ENCODE measurements around the gene SFSWAP. TPM values are rescaled to one million over a fixed set of nuclear protein-coding genes. Genes with fewer than 3 reads are reported as not detected.

Gene SFSWAP
- total and polyA plus RNA-seq, 2 of the 8 experiments (the other 6 are each of a cell fraction or from before 2014, with no cell fraction given): 36.5 to 49.5 TPM

DNA sequence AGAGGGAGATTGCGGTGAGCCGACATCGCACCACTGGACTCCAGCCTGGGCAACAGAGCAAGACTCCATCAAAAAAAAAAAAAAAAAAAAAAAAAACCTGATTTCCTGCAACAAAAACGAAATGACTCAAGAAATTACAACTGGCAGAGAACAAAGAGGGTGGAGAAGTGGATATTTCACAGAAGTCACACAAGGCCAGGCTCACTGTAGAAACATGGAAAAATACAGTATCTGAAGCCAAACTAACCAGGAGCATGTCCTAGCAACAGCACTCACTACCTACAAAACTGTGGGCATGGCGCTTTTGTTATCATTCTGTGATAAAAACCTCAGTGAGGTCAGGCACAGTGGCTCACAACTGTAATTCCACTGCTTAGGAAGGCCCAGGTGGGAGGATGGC, 105.6 kb downstream of the SFSWAP start (continued):
- TF ChIP-seq, protein P1, sequence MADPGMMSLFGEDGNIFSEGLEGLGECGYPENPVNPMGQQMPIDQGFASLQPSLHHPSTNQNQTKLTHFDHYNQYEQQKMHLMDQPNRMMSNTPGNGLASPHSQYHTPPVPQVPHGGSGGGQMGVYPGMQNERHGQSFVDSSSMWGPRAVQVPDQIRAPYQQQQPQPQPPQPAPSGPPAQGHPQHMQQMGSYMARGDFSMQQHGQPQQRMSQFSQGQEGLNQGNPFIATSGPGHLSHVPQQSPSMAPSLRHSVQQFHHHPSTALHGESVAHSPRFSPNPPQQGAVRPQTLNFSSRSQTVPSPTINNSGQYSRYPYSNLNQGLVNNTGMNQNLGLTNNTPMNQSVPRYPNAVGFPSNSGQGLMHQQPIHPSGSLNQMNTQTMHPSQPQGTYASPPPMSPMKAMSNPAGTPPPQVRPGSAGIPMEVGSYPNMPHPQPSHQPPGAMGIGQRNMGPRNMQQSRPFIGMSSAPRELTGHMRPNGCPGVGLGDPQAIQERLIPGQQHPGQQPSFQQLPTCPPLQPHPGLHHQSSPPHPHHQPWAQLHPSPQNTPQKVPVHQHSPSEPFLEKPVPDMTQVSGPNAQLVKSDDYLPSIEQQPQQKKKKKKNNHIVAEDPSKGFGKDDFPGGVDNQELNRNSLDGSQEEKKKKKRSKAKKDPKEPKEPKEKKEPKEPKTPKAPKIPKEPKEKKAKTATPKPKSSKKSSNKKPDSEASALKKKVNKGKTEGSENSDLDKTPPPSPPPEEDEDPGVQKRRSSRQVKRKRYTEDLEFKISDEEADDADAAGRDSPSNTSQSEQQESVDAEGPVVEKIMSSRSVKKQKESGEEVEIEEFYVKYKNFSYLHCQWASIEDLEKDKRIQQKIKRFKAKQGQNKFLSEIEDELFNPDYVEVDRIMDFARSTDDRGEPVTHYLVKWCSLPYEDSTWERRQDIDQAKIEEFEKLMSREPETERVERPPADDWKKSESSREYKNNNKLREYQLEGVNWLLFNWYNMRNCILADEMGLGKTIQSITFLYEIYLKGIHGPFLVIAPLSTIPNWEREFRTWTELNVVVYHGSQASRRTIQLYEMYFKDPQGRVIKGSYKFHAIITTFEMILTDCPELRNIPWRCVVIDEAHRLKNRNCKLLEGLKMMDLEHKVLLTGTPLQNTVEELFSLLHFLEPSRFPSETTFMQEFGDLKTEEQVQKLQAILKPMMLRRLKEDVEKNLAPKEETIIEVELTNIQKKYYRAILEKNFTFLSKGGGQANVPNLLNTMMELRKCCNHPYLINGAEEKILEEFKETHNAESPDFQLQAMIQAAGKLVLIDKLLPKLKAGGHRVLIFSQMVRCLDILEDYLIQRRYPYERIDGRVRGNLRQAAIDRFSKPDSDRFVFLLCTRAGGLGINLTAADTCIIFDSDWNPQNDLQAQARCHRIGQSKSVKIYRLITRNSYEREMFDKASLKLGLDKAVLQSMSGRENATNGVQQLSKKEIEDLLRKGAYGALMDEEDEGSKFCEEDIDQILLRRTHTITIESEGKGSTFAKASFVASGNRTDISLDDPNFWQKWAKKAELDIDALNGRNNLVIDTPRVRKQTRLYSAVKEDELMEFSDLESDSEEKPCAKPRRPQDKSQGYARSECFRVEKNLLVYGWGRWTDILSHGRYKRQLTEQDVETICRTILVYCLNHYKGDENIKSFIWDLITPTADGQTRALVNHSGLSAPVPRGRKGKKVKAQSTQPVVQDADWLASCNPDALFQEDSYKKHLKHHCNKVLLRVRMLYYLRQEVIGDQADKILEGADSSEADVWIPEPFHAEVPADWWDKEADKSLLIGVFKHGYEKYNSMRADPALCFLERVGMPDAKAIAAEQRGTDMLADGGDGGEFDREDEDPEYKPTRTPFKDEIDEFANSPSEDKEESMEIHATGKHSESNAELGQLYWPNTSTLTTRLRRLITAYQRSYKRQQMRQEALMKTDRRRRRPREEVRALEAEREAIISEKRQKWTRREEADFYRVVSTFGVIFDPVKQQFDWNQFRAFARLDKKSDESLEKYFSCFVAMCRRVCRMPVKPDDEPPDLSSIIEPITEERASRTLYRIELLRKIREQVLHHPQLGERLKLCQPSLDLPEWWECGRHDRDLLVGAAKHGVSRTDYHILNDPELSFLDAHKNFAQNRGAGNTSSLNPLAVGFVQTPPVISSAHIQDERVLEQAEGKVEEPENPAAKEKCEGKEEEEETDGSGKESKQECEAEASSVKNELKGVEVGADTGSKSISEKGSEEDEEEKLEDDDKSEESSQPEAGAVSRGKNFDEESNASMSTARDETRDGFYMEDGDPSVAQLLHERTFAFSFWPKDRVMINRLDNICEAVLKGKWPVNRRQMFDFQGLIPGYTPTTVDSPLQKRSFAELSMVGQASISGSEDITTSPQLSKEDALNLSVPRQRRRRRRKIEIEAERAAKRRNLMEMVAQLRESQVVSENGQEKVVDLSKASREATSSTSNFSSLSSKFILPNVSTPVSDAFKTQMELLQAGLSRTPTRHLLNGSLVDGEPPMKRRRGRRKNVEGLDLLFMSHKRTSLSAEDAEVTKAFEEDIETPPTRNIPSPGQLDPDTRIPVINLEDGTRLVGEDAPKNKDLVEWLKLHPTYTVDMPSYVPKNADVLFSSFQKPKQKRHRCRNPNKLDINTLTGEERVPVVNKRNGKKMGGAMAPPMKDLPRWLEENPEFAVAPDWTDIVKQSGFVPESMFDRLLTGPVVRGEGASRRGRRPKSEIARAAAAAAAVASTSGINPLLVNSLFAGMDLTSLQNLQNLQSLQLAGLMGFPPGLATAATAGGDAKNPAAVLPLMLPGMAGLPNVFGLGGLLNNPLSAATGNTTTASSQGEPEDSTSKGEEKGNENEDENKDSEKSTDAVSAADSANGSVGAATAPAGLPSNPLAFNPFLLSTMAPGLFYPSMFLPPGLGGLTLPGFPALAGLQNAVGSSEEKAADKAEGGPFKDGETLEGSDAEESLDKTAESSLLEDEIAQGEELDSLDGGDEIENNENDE (IDR thresholded peaks at IDR 0.05; ENCODE audit: insufficient replicate concordance, low read length): no peak
- TF ChIP-seq SP4 (IDR thresholded peaks at IDR 0.05; ENCODE audit: low read length) (no peak), MAFK (IDR thresholded peaks at IDR 0.05; ENCODE audit: low read depth, low read length) (no peak), CEBPB (IDR thresholded peaks at IDR 0.05; ENCODE audit: low read depth, low read length) (no peak), KDM5A (IDR thresholded peaks at IDR 0.05; ENCODE audit: low read length) (no peak), ZNF274 (IDR thresholded peaks at IDR 0.05; ENCODE audit: borderline replicate concordance, extremely low read depth, low read length) (no peak), SP2 (IDR thresholded peaks at IDR 0.05; ENCODE audit: low read length) (no peak), POLR2AphosphoS5 (IDR thresholded peaks at IDR 0.05; ENCODE audit: low read depth, low read length) (no peak), SUZ12 (IDR thresholded peaks at IDR 0.05; ENCODE audit: low read length) (no peak)
- TF ChIP-seq, protein P2, sequence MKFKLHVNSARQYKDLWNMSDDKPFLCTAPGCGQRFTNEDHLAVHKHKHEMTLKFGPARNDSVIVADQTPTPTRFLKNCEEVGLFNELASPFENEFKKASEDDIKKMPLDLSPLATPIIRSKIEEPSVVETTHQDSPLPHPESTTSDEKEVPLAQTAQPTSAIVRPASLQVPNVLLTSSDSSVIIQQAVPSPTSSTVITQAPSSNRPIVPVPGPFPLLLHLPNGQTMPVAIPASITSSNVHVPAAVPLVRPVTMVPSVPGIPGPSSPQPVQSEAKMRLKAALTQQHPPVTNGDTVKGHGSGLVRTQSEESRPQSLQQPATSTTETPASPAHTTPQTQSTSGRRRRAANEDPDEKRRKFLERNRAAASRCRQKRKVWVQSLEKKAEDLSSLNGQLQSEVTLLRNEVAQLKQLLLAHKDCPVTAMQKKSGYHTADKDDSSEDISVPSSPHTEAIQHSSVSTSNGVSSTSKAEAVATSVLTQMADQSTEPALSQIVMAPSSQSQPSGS (IDR thresholded peaks at IDR 0.05; ENCODE audit: low read length): no peak
- TF ChIP-seq, protein P3, sequence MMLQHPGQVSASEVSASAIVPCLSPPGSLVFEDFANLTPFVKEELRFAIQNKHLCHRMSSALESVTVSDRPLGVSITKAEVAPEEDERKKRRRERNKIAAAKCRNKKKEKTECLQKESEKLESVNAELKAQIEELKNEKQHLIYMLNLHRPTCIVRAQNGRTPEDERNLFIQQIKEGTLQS (IDR thresholded peaks at IDR 0.05; ENCODE audit: insufficient read depth, low read depth, low read length): no peak
